ENCODE data around the gene GDAP2. TPM values are rescaled to one million over a fixed set of nuclear protein-coding genes. Genes with fewer than 3 reads are reported as not detected.

Gene GDAP2
- polyA plus RNA-seq, 3 donors, result 17.2 to 19.5 (median 17.3) TPM

DNA sequence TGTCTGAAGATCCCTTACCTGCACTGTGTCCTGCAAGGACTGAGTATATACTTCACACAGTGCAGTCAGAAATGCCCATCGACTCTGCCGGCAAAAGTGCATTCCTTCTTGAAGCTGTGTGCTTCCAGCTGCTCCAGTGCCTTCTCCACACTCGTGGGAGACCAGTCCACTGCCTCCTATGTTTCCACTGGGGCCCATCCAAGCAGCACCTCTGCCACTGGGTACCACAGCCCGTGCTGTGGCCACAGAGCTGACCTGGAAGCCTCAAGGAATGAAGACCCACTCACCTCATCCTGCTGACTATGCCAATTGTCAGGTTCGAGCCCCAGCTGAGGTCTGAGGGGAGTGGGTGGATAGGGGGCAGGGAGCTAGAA, 108.1 kb downstream of the GDAP2 start:
- no peak for DNase-seq (ENCODE audit: extremely low read depth in 1 of 11, low read depth in 9 of 11, low spot score in 4 of 11)

GRCh38 chr1:117820694-117821381, 108.6 kb downstream of the GDAP2 start:
- DNase-seq (ENCODE audit: extremely low read depth in 1 of 11, low read depth in 9 of 11, low spot score in 4 of 11), result no peak

DNA sequence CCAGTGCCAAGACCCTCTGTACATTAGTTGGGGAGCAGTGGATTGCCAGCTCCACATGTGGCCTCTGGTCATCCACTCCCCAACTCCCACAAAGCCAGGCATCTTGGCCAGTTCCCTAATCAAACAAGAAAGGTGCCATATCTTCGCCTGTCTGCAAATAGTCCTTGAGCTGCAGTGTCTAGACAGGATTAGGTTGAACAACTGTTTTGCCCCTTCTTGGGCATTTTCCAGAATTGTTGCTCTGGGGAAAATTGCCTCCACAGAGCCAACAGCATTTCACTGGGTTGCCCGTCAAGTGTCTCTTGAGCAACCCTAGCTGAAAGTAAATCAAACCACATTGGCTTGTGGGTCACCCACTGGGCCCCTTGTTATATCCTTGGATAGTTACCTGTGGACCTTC, 109.3 kb downstream of the GDAP2 start:
- no peak for DNase-seq (ENCODE audit: extremely low read depth in 1 of 11, low read depth in 9 of 11, low spot score in 4 of 11)

DNA sequence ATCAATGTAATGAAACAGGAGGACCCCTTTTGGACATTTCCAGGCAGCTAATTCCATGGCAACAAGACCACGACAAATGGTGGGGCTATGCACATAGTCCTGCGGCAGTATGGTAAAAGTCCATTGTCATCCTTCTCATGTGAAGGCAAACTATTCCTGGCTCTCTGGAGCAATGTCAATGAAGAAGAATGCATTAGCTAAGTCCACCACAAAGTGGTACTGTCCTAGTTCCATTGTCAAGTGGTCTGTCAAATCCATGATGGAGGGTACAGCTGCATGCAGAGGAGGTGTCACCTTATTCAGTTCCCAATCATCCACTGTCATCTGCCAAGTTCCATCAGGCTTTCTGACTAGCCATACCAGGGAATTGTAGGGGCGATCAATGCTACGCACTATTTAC, 110.1 kb downstream of the GDAP2 start:
- DNase-seq (ENCODE audit: extremely low read depth in 1 of 11, low read depth in 9 of 11, low spot score in 4 of 11), result no peak

- DNase-seq (ENCODE audit: extremely low read depth in 1 of 11, low read depth in 9 of 11, low spot score in 4 of 11), result no peak
Measured at GRCh38 chr1:117818456-117818855, 111.0 kb downstream of the GDAP2 start.

DNA sequence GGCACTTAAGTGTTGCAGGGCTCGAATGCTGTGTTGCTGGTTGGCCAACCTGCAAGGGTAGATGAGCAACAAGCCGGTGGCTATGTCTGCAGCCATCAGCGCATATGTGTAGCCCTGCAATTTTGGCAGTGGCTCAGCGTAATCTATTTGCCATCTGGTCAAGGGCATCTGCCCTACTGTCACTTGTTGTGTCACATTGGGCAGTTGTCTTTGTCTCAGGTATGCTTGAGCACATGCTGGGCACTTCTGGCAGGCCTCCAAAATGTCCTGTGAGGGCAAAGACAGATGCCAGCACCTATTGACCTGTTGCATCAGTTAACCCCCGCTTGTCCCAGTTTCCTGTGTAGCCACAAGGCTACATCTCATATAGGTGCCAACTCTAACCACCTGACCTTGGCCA, 111.8 kb downstream of the GDAP2 start:
- DNase-seq (ENCODE audit: extremely low read depth in 1 of 11, low read depth in 9 of 11, low spot score in 4 of 11), result no peak

DNA sequence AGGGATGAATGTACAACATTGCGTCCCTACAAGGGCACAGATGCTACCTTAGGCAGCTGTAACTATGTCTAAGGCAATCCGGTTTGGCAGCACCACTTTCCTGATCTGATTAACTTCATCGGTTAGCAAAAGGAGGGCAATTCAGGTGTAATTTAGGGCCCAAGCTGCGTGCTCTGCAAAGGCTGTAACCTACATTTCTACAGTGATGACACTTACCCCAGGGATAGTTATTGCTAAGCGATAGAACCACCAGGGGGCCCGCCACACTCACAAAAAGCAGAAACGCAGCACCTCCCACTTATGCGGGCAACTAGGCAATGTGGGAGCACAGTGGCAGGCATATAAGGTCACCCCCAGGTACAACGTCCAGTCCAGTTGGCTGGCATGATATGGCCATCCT, 113.5 kb downstream of the GDAP2 start:
- DNase-seq (ENCODE audit: extremely low read depth in 1 of 11, low read depth in 9 of 11, low spot score in 4 of 11), result no peak

- DNase-seq (ENCODE audit: extremely low read depth in 1 of 11, low read depth in 9 of 11, low spot score in 4 of 11), result no peak
Measured at GRCh38 chr1:117814856-117815797, 114.3 kb downstream of the GDAP2 start.

Other genes with a start within 250 kb of the GDAP2 start
- 10 to 100 TPM; 24.9 to 33.5 (median 31.6) TPM for gene WDR3, start 118 bp upstream of the GDAP2 start, polyA plus RNA-seq (ENCODE audit: insufficient read length in 3 of 3)

Data from renal cortex interstitium (tissue), 11 donors.